Measurements from ENCODE around the gene ST3GAL5.

ST3GAL5 gene

GRCh38 chr2:85917887-85918795 is 29.4 kb upstream of the ST3GAL5 start:
- FAIRE-seq, result no peak
- DNase-seq (ENCODE audit: insufficient read length, low spot score), result no peak

GRCh38 chr2:85915606-85916303 is 27.0 kb upstream of the ST3GAL5 start:
- DNase-seq (ENCODE audit: insufficient read length, low spot score) (no peak), FAIRE-seq (no peak)

GRCh38 chr2:85914922-85915321 is 26.1 kb upstream of the ST3GAL5 start:
- no peak for FAIRE-seq

GRCh38 chr2:85913884-85914881 is 25.4 kb upstream of the ST3GAL5 start:
- DNase-seq (ENCODE audit: insufficient read length, low spot score) (no peak), FAIRE-seq (no peak)

More at GRCh38 chr2:85914922-85915321, 26.1 kb upstream of the ST3GAL5 start:
- DNase-seq (ENCODE audit: insufficient read length, low spot score), result no peak

- FAIRE-seq, result no peak
- DNase-seq (ENCODE audit: insufficient read length, low spot score), result no peak
These were observed 23.3 kb upstream of the ST3GAL5 start for GRCh38 chr2:85911814-85912692.

- DNase-seq (ENCODE audit: insufficient read length, low spot score), result no peak
- FAIRE-seq, result no peak
These were observed 22.3 kb upstream of the ST3GAL5 start for GRCh38 chr2:85911097-85911496.

- DNase-seq (ENCODE audit: insufficient read length, low spot score) (no peak), FAIRE-seq (no peak)
These were observed 20.2 kb upstream of the ST3GAL5 start for GRCh38 chr2:85909005-85909404.

DNA sequence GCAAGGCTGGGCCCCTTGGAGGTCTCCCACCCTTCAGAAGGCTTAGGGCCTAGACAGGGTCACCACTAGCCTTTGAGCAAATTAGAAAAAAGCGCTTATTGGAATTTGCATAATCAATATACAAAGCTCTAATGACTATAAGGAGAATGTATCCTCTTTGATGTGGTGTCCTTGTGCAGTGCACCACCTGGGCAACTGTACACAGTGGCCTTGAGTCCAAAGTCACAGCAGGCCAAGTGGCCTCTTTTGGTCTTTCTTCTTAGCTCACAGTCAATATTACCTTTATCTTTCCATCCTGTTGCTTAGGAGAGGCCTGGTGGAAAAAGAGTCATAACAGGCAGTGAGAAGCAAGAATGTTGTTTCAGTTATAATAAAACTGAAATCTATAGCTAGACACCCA is 19.7 kb upstream of the ST3GAL5 start:
- FAIRE-seq (no peak), DNase-seq (ENCODE audit: insufficient read length, low spot score) (no peak)

DNA sequence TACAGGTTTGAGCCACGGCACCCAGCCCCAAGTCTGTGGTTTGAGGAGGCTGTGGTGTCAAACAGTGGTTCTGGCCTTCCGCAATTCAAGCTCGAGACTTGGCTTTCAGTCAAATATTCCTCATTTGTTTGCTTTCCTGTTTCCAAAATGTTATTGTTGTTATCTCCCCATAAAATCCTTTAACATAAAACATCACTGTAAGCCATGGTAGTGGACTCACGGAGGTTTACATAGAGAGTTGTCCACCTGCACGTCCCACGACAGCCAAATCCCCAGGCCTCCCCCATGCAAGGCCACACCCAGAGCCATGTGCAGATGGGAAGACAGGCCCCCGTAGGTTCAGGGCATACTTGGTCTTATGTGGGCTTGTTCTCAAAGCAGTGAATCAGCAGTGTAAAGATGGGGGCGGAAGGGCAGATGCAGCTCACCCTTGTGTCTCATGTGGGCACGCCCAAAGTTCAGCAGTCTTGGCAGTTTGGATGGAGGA is 18.9 kb upstream of the ST3GAL5 start:
- DNase-seq (ENCODE audit: insufficient read length, low spot score), result no peak

GRCh38 chr2:85906748-85907147 is 18.0 kb upstream of the ST3GAL5 start:
- no peak for DNase-seq (ENCODE audit: insufficient read length, low spot score)
- FAIRE-seq, result no peak

More for the DNA sequence above, 18.9 kb upstream of the ST3GAL5 start:
- no peak for FAIRE-seq

DNA sequence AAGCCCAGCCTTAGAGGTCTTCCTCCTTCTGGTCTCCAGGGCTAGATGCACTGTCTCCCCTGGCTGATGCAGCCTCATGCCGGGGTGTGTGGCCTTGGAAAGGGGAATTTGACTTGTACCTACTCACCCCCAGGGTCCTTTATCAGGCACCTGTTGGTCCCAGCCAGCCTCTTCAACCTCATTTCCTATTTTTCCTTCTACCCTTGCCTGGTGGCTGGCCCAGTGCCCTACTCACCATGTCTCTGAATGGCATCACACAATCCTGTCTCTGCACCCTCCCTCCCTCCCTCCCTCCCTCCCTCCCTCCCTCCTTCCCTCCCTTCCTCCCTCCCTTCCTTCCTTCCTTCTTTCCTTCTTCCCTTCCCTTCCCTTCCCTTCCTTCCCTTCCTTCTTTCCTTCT is 17.1 kb upstream of the ST3GAL5 start:
- FAIRE-seq, result no peak
- DNase-seq (ENCODE audit: insufficient read length, low spot score), result no peak

- no peak for FAIRE-seq
- no peak for DNase-seq (ENCODE audit: insufficient read length, low spot score)
These were observed 16.4 kb upstream of the ST3GAL5 start for GRCh38 chr2:85905187-85905666.

GRCh38 chr2:85903849-85904248 is 15.1 kb upstream of the ST3GAL5 start:
- no peak for FAIRE-seq
- DNase-seq (ENCODE audit: insufficient read length, low spot score), result no peak

DNA sequence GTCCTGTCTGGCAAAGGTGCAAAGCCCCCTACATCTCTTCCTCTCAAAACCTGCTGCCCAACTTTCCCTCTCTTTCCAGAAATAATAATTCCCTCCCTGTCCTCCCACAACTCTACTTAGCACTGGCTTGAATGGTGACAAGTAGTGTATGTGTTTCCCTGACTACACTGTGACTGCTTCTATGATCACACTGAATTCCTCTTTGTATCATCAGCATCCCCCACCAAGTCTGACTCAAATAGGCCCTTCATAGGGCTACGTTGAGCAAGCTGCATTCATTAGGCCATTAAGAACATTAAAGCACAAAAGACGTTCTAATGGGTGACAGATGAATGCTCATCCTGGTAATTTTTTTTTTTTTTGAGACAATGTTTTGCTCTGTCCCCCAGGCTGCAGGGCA is 13.7 kb upstream of the ST3GAL5 start:
- no peak for DNase-seq (ENCODE audit: insufficient read length, low spot score)
- no peak for FAIRE-seq

DNA sequence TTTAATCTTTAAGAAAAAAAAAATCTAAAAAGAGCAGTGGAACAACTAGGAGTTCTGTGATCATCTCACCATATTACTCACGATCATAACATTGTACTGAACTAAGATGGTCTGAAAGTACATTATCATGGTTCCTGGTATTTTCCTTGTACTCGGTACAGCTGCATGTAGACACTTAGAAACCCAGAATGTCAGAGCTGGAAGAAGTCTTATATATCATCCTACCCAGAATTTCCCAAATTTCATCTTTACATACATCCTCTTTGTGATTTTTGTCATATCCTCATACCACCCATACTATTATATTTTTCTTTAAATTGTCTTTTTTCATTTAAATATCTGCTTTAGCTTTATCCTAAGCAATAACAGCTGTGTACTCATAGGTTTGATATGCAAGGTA is 12.4 kb upstream of the ST3GAL5 start:
- FAIRE-seq (no peak), DNase-seq (ENCODE audit: insufficient read length, low spot score) (no peak)

GRCh38 chr2:85900366-85900765 is 11.6 kb upstream of the ST3GAL5 start:
- DNase-seq (ENCODE audit: insufficient read length, low spot score) (no peak), FAIRE-seq (no peak)

DNA sequence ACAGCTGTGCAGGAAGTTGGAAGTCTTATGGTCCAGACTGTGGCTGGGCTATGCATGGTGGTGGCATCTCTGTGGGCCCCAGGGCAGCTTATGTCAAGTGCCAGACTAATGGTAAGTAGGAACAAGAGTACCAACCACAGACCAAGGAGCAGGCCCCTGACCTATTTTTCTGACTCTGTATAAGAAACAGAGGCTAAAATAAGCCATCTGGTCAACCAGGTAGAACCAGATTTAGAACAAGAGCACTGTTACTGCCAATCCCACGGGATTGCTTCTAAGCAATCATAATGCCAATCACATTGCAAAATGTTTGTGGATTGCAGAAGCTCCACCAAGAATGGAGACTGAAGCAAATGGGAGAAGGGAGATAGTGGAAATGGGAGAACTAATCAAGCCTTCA is 11.1 kb upstream of the ST3GAL5 start:
- no peak for DNase-seq (ENCODE audit: insufficient read length, low spot score)
- FAIRE-seq, result no peak

DNA sequence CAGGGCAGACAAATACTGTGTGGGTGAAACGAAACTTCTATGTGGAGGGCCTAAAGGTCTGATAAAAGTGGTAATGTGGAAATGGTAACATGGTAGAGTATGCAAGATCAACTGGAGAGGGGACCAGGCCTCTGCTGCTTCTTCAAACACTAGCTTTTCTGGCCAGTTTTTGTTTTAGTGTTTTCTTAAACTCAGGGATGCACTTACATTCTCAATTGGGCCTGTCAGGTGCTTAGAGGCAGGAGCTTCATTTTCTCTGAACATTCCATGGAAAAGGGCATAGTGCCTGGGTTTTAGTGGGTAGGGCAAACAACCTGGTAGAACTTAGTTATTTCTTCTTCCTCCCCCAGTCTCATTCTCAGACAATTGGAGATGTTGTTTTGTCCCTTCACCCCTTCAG is 10.5 kb upstream of the ST3GAL5 start:
- FAIRE-seq, result no peak
- DNase-seq (ENCODE audit: insufficient read length, low spot score), result no peak

DNA sequence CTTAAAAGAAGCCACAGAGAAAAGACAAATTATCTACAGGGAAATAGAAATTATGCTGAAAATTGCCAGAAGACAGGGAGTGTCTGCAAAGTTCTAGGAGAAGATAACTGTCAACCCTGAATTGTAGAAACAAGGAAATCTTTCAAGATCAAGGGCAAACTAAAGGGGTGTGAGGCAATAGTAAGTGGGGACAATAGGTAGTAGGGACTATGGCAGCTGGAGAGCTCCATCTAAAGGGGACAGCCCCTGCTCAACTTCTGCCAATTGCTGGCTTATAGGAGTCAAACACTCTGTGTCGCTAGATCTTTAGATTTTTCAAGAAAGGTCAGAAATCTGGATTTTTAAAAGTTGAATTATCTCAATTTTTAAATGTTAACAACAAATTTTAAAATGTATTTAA is 10.1 kb upstream of the ST3GAL5 start:
- DNase-seq (ENCODE audit: insufficient read length, low spot score) (no peak), FAIRE-seq (no peak)

Data from GM19239 (cell line).